SK-N-SH (cell line): ENCODE data around the gene LRP1. TPM values are rescaled to one million over a fixed set of nuclear protein-coding genes. Genes with fewer than 3 reads are reported as not detected.
"Not testable (repeated sequence)": the region's sequence is repeated elsewhere in the genome, so short reads cannot be mapped to it uniquely, and the experiment has no call there.

Experiments
- CTCF ChIA-PET: fragments of 300-600, 350-600 bp; formaldehyde crosslinking; extraction: SDS; loops from one replicate; lab custom pipeline; 2021; lab: Yijun Ruan, JAX
- POLR2A ChIA-PET: fragments of 350-600 bp; sonication (Branson Sonifier 250); formaldehyde crosslinking; extraction: SDS; loops from one replicate; lab custom pipeline; 2020; ENCODE audit warnings: antibody characterized with exemption, inconsistent platforms; lab: Yijun Ruan, JAX
- DNase-seq: peaks from one replicate; pipeline ENCODE4 v3.0.0; 2012
- H2AFZ ChIP-seq: fragments of 200-600 bp; sonication (generic); 2 replicates; pipeline ENCODE4 v1.8.1; 2016; ENCODE audit warnings: antibody characterized with exemption, mild to moderate bottlenecking, low read depth
- H3F3A ChIP-seq: fragments of 200-600 bp; sonication (generic); replicated peaks from 2 replicates; pipeline ENCODE3; 2016; ENCODE audit warnings: antibody characterized with exemption, mild to moderate bottlenecking; ENCODE audit not compliant: insufficient read depth
- H3K27ac ChIP-seq, 2 experiments: fragments of 200-500 bp in 1 of 2; fragments of 200-600 bp in 1 of 2; sonication (Bioruptor generic) in 1 of 2; sonication (generic), shearing (Covaris generic) in 1 of 2; 2 replicates each; pipeline versions ENCODE4 v1.5.1 to v1.6.1; 2014 to 2016; ENCODE audit warnings: low read depth in 2 of 2, inconsistent platforms in 1 of 2, low read length in 1 of 2, mild to moderate bottlenecking in 1 of 2, mixed read lengths in 1 of 2
- H3K27me3 ChIP-seq: fragments of 200-600 bp; sonication (generic), shearing (Covaris generic); 2 replicates; pipeline ENCODE4 v1.6.1; 2016; ENCODE audit warnings: mixed run types; ENCODE audit not compliant: insufficient read depth
- H3K36me3 ChIP-seq, 2 experiments: fragments of 200-500 bp in 1 of 2; fragments of 200-600 bp in 1 of 2; sonication (Bioruptor generic) in 1 of 2; sonication (generic) in 1 of 2; replicated peaks in 1 of 2; 2 replicates each; pipeline versions ENCODE3 to v1.5.1; 2014 to 2016; ENCODE audit warnings: low read length in 1 of 2, mild to moderate bottlenecking in 1 of 2; ENCODE audit not compliant: insufficient read depth in 2 of 2, control insufficient read depth in 1 of 2
- H3K4me1 ChIP-seq, 2 experiments: fragments of 200-500 bp in 1 of 2; fragments of 200-600 bp in 1 of 2; sonication (Bioruptor generic) in 1 of 2; sonication (generic), shearing (Covaris generic) in 1 of 2; 2 replicates each; pipeline versions ENCODE4 v1.5.1 to v1.6.1; 2014 to 2016; ENCODE audit warnings: low read depth in 1 of 2, low read length in 1 of 2, mixed run types in 1 of 2; ENCODE audit not compliant: insufficient read depth in 2 of 2, control insufficient read depth in 1 of 2
- H3K4me2 ChIP-seq: fragments of 200-600 bp; sonication (generic), shearing (Covaris generic); 2 replicates; pipeline ENCODE4 v1.6.1; 2017; ENCODE audit warnings: mixed run types
- H3K4me3 ChIP-seq, 2 experiments: fragments of 200-500 bp in 1 of 2; fragments of 200-600 bp in 1 of 2; sonication (Bioruptor generic) in 1 of 2; sonication (generic), shearing (Covaris generic) in 1 of 2; 2 replicates each; pipeline versions ENCODE4 v1.5.1 to v1.8.1; 2014 to 2016; ENCODE audit warnings: low read depth in 2 of 2, inconsistent platforms in 1 of 2, low read length in 1 of 2, mild to moderate bottlenecking in 1 of 2, mixed read lengths in 1 of 2, moderate library complexity in 1 of 2
- H3K79me2 ChIP-seq: fragments of 200-600 bp; sonication (generic); 2 replicates; pipeline ENCODE4 v1.8.1; 2017; ENCODE audit warnings: mild to moderate bottlenecking; ENCODE audit not compliant: insufficient read depth
- H3K9ac ChIP-seq: fragments of 200-600 bp; sonication (generic); 2 replicates; pipeline ENCODE4 v1.6.1; 2017; ENCODE audit warnings: mixed run types
- H3K9me2 ChIP-seq: fragments of 200-600 bp; sonication (generic); 2 replicates; pipeline ENCODE4 v1.6.1; 2017; ENCODE audit warnings: mixed run types
- H3K9me3 ChIP-seq: fragments of 200-600 bp; sonication (generic); 2 replicates; pipeline ENCODE4 v1.6.1; 2017; ENCODE audit warnings: mixed run types, mild to moderate bottlenecking, moderate library complexity
- H4K20me1 ChIP-seq: fragments of 200-600 bp; sonication (generic); 2 replicates; pipeline ENCODE4 v1.6.1; 2017; ENCODE audit warnings: mild to moderate bottlenecking, mixed run types; ENCODE audit not compliant: insufficient read depth
- CHD2 ChIP-seq: fragments of 150-350 bp; IDR thresholded peaks from 2 replicates; pipeline ENCODE4 v1.6.1; 2018; ENCODE audit warnings: low read length; ENCODE audit not compliant: partially characterized antibody
- FOSL2 ChIP-seq: IDR thresholded peaks from 2 replicates; pipeline ENCODE4 v1.4.0; 2012; ENCODE audit warnings: low read depth, mild to moderate bottlenecking, moderate library complexity, borderline replicate concordance
- FOXM1 ChIP-seq: IDR thresholded peaks from 2 replicates; pipeline ENCODE4 v1.4.0; 2012; ENCODE audit warnings: low read depth, mild to moderate bottlenecking
- JUND ChIP-seq: IDR thresholded peaks from 2 replicates; pipeline ENCODE4 v1.4.0; 2012
- MEF2A ChIP-seq: IDR thresholded peaks from 2 replicates; pipeline ENCODE4 v1.4.0; 2012; ENCODE audit warnings: low read depth, borderline replicate concordance
- NFIC ChIP-seq: IDR thresholded peaks from 2 replicates; pipeline ENCODE4 v1.4.0; 2012; ENCODE audit warnings: borderline replicate concordance
- POLR2AphosphoS5 ChIP-seq: IDR thresholded peaks from 2 replicates; pipeline ENCODE4 v1.6.1; 2012; ENCODE audit warnings: low read depth, low read length
- YY1 ChIP-seq: IDR thresholded peaks from 2 replicates; pipeline ENCODE4 v1.4.0; 2012; ENCODE audit warnings: low read depth, mild to moderate bottlenecking
- WGBS: methylation state at CpG from one replicate; pipeline ENCODE4 v1.1.6; 2017; ENCODE audit warnings: low lambda C conversion rate; 5-methylcytosine and 5-hydroxymethylcytosine counted together
- polyA plus RNA-seq, 3 experiments: library from polyadenylated mRNA; depleted of rRNA; stranded (reverse); fragments of >200 nt; gene quantifications; 2 replicates each; pipeline ENCODE4 v1.2.3, GENCODE V29; 2012
- TF ChIP-seq, protein P1 (sequence below): IDR thresholded peaks from 2 replicates; pipeline ENCODE4 v1.6.1; 2012; ENCODE audit warnings: mild to moderate bottlenecking, low read depth, low read length, moderate library complexity

The LRP1 gene
- polyA plus RNA-seq, 1 of the 3 experiments (the other 2 are of a cell fraction), result 55.0 TPM

DNA sequence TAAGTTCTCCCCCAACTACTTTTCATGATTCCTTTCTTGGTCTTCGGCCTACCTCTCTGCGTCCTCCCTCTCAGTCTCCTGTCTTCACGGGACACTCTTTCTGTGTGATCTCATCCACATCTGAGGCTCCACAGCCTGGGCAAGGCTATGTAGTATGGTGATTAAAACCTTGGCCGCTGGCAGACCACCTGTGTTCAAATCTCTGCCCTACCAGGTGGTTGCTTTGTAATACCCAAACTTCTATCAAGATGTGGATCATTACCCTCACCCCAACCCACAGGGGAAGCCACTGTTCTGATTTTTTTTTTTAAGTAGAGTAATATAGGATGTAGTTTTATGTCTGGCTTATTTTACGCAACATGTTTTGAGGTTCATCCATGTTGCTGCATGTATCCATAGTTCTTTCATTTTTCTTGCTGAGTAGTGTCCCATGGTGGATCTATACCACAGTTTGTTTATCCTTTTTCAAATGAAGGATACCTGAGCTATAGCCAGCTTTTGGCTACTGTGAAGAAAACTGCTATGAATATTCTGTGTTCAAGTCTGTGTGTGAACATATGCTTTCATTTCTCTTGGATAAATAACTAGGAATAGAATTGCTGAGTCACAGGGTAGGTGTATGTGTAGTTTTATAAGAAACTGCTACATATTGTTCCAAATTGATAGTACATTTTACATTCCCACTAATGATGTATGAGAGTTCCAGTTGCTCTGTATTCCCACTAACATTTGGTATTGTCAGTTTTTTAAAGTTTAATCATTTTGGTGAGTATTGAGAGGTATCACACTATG is 8.8 kb upstream of the LRP1 start:
- H3K4me3 ChIP-seq, result no peak overlapping the region
- H3F3A ChIP-seq, result no peaks in the 10 kb centered on the region
- H3K27me3 ChIP-seq, result no peaks in the 10 kb centered on the region
- WGBS, result 85% methylated on average over 5 of the region's 5 CpGs
- H3K9ac ChIP-seq, result no peak overlapping the region
- no peak overlapping the region for H3K27ac ChIP-seq
- no peaks in the 10 kb centered on the region for H4K20me1 ChIP-seq
- no peak overlapping the region for H2AFZ ChIP-seq
- H3K9me3 ChIP-seq, result no peaks in the 10 kb centered on the region
- ChIA-PET POLR2A (no interaction called here), CTCF (interaction anchor here (0.9 to 23.5 kb wide), 9 partner anchors 7 to 118 kb away, joined by 3 to 643 read pairs (median 9); no protein-coding TSS in a partner anchor)
- H3K4me2 ChIP-seq, result no peak overlapping the region
- no peaks in the 10 kb centered on the region for H3K9me2 ChIP-seq
- no peaks in the 10 kb centered on the region for H3K79me2 ChIP-seq
- H3K4me1 ChIP-seq, result no peaks in the 10 kb centered on the region
- no peak for TF ChIP-seq FOSL2
- TF ChIP-seq, protein P1, sequence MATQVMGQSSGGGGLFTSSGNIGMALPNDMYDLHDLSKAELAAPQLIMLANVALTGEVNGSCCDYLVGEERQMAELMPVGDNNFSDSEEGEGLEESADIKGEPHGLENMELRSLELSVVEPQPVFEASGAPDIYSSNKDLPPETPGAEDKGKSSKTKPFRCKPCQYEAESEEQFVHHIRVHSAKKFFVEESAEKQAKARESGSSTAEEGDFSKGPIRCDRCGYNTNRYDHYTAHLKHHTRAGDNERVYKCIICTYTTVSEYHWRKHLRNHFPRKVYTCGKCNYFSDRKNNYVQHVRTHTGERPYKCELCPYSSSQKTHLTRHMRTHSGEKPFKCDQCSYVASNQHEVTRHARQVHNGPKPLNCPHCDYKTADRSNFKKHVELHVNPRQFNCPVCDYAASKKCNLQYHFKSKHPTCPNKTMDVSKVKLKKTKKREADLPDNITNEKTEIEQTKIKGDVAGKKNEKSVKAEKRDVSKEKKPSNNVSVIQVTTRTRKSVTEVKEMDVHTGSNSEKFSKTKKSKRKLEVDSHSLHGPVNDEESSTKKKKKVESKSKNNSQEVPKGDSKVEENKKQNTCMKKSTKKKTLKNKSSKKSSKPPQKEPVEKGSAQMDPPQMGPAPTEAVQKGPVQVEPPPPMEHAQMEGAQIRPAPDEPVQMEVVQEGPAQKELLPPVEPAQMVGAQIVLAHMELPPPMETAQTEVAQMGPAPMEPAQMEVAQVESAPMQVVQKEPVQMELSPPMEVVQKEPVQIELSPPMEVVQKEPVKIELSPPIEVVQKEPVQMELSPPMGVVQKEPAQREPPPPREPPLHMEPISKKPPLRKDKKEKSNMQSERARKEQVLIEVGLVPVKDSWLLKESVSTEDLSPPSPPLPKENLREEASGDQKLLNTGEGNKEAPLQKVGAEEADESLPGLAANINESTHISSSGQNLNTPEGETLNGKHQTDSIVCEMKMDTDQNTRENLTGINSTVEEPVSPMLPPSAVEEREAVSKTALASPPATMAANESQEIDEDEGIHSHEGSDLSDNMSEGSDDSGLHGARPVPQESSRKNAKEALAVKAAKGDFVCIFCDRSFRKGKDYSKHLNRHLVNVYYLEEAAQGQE, result no peak
- no peak for TF ChIP-seq FOXM1
- TF ChIP-seq CHD2, result no peak
- TF ChIP-seq YY1, result no peak
- no peak for TF ChIP-seq NFIC
- TF ChIP-seq JUND, result no peak
- TF ChIP-seq MEF2A, result no peak
- TF ChIP-seq POLR2AphosphoS5, result no peak
- DNase-seq, result no peak
- H3K36me3 ChIP-seq, result no peaks in the 10 kb centered on the region

DNA sequence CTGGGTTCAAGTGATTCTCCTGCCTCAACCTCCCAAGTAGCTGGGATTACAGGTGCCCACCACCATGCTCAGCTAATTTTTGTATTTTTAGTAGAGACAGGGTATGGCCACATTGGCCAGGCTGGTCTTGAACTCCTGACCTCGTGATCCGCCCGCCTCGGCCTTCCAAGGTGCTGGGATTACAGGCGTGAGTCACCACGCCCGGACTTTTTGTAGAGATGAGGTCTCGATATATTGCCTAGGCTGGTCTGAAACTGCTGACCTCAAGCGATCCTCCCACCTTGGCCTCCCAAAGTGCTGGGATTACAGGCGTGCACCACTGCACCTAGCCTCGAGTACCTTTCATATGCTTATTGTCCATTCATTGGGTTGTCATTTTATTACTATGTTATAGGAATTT is 7.6 kb upstream of the LRP1 start:
- not testable (repeated sequence) for H3K79me2 ChIP-seq, H3K27me3 ChIP-seq, H3K9me2 ChIP-seq, H3K36me3 ChIP-seq, H3K4me3 ChIP-seq, H3K9me3 ChIP-seq, H3F3A ChIP-seq, H4K20me1 ChIP-seq, H3K4me1 ChIP-seq, DNase-seq, H3K4me2 ChIP-seq, H3K9ac ChIP-seq, H3K27ac ChIP-seq, H2AFZ ChIP-seq
- WGBS, result 84% methylated on average over 11 of the region's 11 CpGs
- ChIA-PET POLR2A (interaction anchor here (0.6 kb wide), 1 partner anchor 156 kb away, joined by 5 read pairs; no protein-coding TSS in a partner anchor), CTCF (interaction anchor here (0.9 to 23.5 kb wide), 8 partner anchors 9 to 119 kb away, joined by 3 to 643 read pairs (median 8); no protein-coding TSS in a partner anchor)
